AG04449 (cell line): Measurements from ENCODE around the gene KCND2.
A peak's percentile ranks its signal among the peaks of the same experiment; 100 is the strongest.

Source experiments
- CTCF ChIA-PET: fragments of 350-600 bp; formaldehyde crosslinking; extraction: SDS; loops from one replicate; lab custom pipeline; 2021; ENCODE audit warnings: antibody characterized with exemption; lab: Yijun Ruan, JAX
- POLR2A ChIA-PET: fragments of 400-600, 350-600 bp; formaldehyde crosslinking; extraction: SDS; loops from one replicate; lab custom pipeline; 2020; ENCODE audit warnings: antibody characterized with exemption, inconsistent platforms; lab: Yijun Ruan, JAX
- DNase-seq: peaks from one replicate; pipeline ENCODE4 v3.0.0-alpha.2; 2010; ENCODE audit warnings: low read depth, low spot score
- H3K4me3 ChIP-seq: 2 replicates; pipeline ENCODE4 v1.5.1; 2011; ENCODE audit warnings: low read depth, mild to moderate bottlenecking, control low read depth, low read length
- CTCF ChIP-seq: IDR thresholded peaks from one replicate; pipeline ENCODE4 v1.5.1; 2011; ENCODE audit warnings: mild to moderate bottlenecking, moderate library complexity, low read length, control low read depth, inconsistent platforms; ENCODE audit not compliant: insufficient read depth; ENCODE audit errors: missing control alignments

The KCND2 gene

DNA sequence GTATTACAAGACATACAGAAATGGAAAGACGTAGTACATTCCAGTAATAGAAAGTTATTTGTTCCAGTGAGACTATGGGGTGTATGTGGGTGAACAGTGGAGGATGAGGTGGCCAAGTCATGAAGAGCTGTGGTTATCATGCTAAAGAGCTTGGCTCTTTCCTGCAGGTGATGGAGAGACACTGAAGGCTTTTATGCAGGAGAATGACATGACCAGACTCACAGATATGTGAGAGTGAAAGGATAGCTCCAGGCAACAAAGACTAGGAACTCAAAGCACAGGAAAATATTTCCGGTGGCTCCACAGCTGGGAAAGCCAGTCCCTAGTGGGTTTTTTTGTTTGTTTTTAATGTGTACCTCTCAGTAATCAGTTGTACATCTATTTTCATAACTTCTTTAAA is 451.5 kb downstream of the KCND2 start:
- DNase-seq, result no peak
- no peak overlapping the region for H3K4me3 ChIP-seq
- TF ChIP-seq CTCF, result no peak
- POLR2A ChIA-PET, result no interaction called here
- CTCF ChIA-PET, result interaction anchor here (1.0 to 2.4 kb wide), 7 partner anchors 8 to 790 kb away, joined by 3 to 7 read pairs (median 4); no protein-coding TSS in a partner anchor

DNA sequence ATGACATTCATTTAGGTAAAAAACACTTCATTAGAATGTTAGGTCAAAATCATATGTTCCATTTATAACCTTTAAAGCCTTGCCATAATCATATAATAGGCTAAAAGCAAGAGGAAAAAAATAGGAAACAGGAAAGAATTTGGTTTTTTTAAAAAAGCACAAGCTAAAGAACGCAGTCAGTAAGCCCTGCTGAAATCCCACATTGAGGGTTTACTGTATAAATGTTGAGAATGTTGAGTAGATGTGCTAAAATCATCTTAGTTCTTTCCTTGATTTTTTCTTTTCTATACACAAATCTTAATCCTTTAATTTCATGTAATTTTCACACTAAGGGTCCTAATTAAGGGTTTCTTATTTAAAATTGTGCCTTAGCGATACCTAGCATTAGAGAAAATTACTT is 452.0 kb downstream of the KCND2 start:
- POLR2A ChIA-PET, result no interaction called here
- CTCF ChIA-PET, result interaction anchor here (0.7 to 2.5 kb wide), 9 partner anchors 9 to 791 kb away, joined by 3 to 8 read pairs (median 4); no protein-coding TSS in a partner anchor

DNA sequence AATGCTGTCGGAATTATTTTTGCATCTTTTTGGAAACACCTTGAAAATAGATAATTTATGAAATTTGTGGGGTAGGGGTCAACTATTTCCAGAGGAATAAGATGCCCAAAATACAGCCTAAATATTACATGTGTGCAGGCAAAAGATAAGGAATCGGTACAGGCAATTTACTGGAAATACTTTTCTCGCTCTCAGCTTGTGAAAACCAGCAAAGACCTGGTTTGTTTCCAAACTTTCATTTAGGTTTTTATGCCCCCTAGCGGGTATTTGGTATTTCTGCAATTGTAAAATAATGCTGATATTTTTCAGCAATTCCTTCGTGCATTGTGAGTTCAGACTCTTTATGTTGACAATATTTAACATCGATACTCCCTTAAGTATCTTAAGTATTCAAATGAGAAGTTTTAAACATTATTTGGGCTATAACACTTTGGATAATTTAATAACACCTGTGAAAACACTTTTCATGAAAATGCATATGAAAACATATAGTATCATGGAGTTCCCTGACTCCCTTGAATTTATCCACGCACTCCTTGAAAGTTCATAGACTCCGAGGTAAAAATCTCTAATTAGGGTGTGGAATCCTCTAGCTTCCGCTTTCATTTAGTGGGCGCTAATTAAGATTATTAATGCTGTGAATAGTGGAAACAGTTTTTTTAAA is 452.5 kb downstream of the KCND2 start:
- ChIA-PET POLR2A (no interaction called here), CTCF (interaction anchor here (0.6 to 2.5 kb wide), 12 partner anchors 9 to 791 kb away, joined by 3 to 8 read pairs (median 4); no protein-coding TSS in a partner anchor)
- peak; percentile 29 for TF ChIP-seq CTCF
- H3K4me3 ChIP-seq, result no peak overlapping the region
- DNase-seq, result peak; percentile 9

More for the DNA sequence above, 452.0 kb downstream of the KCND2 start:
- no peak for TF ChIP-seq CTCF
- no peak overlapping the region for H3K4me3 ChIP-seq
- no peak for DNase-seq

DNA sequence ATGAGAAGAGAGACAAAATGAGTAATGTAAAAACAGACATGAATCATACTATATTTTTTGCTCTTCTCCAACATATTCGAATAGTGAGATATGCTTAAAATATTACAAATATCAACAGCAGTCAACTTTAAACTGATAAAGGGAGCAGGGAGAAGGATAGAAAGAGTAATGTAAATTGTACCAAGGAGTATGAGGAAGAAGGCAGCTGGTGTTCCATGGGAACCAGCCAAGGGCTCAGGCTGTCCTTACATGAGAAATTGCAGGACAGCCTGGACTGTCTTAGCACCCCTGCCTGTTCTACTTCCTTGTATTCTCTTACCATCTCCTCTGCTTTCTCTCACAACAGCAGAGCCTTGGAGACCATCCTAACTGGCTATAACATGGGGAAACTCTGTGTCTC is 456.3 kb downstream of the KCND2 start:
- TF ChIP-seq CTCF, result no peak
- ChIA-PET POLR2A (no interaction called here), CTCF (interaction anchor here (0.7 kb wide), 1 partner anchor 10 kb away, joined by 3 read pairs; no protein-coding TSS in a partner anchor)

DNA sequence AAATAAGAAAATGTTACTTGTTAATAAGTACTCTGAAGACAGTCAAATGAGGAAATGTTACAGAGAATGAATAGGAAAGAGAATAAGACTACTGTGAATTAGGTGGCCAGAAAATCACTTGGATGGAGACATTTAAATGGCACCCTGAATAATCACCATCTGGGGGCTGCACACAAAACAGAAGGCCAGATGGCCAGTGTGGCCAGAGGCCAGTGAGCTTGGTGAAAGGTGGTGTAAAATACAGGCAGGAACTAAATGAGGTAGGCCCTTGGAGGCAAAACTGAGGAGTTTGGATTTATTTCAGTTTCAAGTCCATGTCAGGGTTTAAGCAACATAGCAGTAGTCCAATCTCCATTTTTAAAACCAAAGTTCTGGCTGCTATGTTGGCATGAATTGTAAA is 458.3 kb downstream of the KCND2 start:
- H3K4me3 ChIP-seq, result no peak overlapping the region
- POLR2A ChIA-PET, result no interaction called here
- no peak for TF ChIP-seq CTCF
- no peak for DNase-seq
- CTCF ChIA-PET, result interaction anchor here (1.8 kb wide), 1 partner anchor 61 kb away, joined by 5 read pairs; no protein-coding TSS in a partner anchor

More for the DNA sequence above, 456.3 kb downstream of the KCND2 start:
- no peak for DNase-seq
- no peak overlapping the region for H3K4me3 ChIP-seq

DNA sequence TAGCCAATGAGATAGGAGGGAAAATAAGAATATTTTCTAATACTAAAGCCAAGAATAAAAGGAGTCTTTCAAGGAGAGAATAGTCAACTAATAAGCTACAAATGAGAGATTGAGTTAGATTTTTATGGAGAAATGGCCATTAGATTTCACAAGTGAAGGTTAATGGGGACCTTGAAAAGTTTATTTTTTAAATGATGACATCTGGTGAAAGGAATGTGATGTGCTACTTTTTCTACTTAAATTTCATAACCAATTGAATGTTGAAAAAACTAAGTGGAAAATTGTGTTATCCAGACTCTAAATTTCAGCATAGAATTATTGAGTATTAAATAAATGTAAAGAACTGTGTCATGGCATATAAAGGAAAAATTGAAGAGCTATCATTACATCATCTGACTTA is 459.3 kb downstream of the KCND2 start:
- H3K4me3 ChIP-seq, result no peak overlapping the region
- POLR2A ChIA-PET, result no interaction called here
- CTCF ChIA-PET, result interaction anchor here (1.8 kb wide), 1 partner anchor 60 kb away, joined by 5 read pairs; no protein-coding TSS in a partner anchor
- TF ChIP-seq CTCF, result no peak
- DNase-seq, result no peak
